Neural progenitor cell (in vitro differentiated cells): ENCODE results near the gene FANCC. TPM values are rescaled to one million over a fixed set of nuclear protein-coding genes. Genes with fewer than 3 reads are reported as not detected.

ENCODE experiments used
- DNase-seq: peaks from one replicate; pipeline ENCODE4 v3.0.0-alpha.2; 2016; ENCODE audit warnings: low spot score
- H2AFZ ChIP-seq: fragments of 200-600 bp; sonication (generic); replicated peaks from 2 replicates; pipeline ENCODE4 v1.6.1; 2016; ENCODE audit warnings: antibody characterized with exemption
- H3F3A ChIP-seq: fragments of 200-600 bp; sonication (generic); 2 replicates; pipeline ENCODE4 v1.6.1; 2016; ENCODE audit warnings: antibody characterized with exemption, low read depth
- H3K27ac ChIP-seq: fragments of 200-600 bp; sonication (generic); 2 replicates; pipeline ENCODE4 v1.5.1; 2016; ENCODE audit warnings: mild to moderate bottlenecking
- H3K27me3 ChIP-seq: fragments of 200-600 bp; sonication (generic); 2 replicates; pipeline ENCODE4 v1.6.1; 2016; ENCODE audit warnings: mild to moderate bottlenecking, moderate library complexity
- H3K36me3 ChIP-seq: fragments of 200-600 bp; sonication (generic); 2 replicates; pipeline ENCODE4 v1.5.1; 2016
- H3K4me1 ChIP-seq: fragments of 200-600 bp; sonication (generic); 2 replicates; pipeline ENCODE4 v1.6.1; 2016; ENCODE audit warnings: mixed run types
- H3K4me2 ChIP-seq: fragments of 200-600 bp; sonication (generic); 2 replicates; pipeline ENCODE4 v1.6.1; 2016
- H3K4me3 ChIP-seq: fragments of 200-600 bp; sonication (generic); 2 replicates; pipeline ENCODE4 v1.5.1; 2016
- H3K79me2 ChIP-seq: fragments of 200-600 bp; sonication (generic); 2 replicates; pipeline ENCODE4 v1.6.1; 2016; ENCODE audit warnings: low read depth
- H3K9ac ChIP-seq: fragments of 200-600 bp; sonication (generic); 2 replicates; pipeline ENCODE4 v1.6.1; 2016
- H3K9me3 ChIP-seq: fragments of 200-600 bp; sonication (generic); 2 replicates; pipeline ENCODE4 v1.5.1; 2016; ENCODE audit warnings: low read depth
- H4K20me1 ChIP-seq: fragments of 200-600 bp; sonication (generic); 2 replicates; pipeline ENCODE4 v1.6.1; 2016; ENCODE audit warnings: low read depth
- H3K27ac Mint-ChIP-seq: 3 replicates; pipeline ENCODE4 v1.8.0; 2021; ENCODE audit warnings: mixed read lengths
- H3K27me3 Mint-ChIP-seq: 2 replicates; pipeline ENCODE4 v1.8.0; 2022; ENCODE audit warnings: low read depth, mild to moderate bottlenecking, inconsistent platforms, moderate library complexity, mixed read lengths; ENCODE audit not compliant: insufficient read depth
- H3K36me3 Mint-ChIP-seq: 3 replicates; pipeline ENCODE4 v1.8.0; 2021; ENCODE audit warnings: mixed read lengths
- H3K4me1 Mint-ChIP-seq: 3 replicates; pipeline ENCODE4 v1.8.0; 2021; ENCODE audit warnings: mixed read lengths
- H3K4me3 Mint-ChIP-seq: 3 replicates; pipeline ENCODE4 v1.8.0; 2021; ENCODE audit warnings: mild to moderate bottlenecking, moderate library complexity, mixed read lengths
- H3K9me3 Mint-ChIP-seq: 3 replicates; pipeline ENCODE4 v1.8.0; 2020; ENCODE audit warnings: mixed read lengths
- CTCF ChIP-seq: fragments of 200-600 bp; sonication (generic); IDR thresholded peaks from 2 replicates; pipeline ENCODE4 v1.5.1; 2017; ENCODE audit warnings: antibody characterized with exemption, mild to moderate bottlenecking
- EZH2 ChIP-seq: fragments of 200-600 bp; sonication (generic); IDR thresholded peaks from 2 replicates; pipeline ENCODE4 v1.6.1; 2017; ENCODE audit warnings: antibody characterized with exemption, mild to moderate bottlenecking, moderate library complexity
- EZH2phosphoT487 ChIP-seq: fragments of 200-600 bp; sonication (generic); IDR thresholded peaks from 2 replicates; pipeline ENCODE4 v1.6.1; 2017; ENCODE audit warnings: antibody characterized with exemption
- total RNA-seq: library from RNA; depleted of rRNA; stranded (reverse); fragments of >200 nt; gene quantifications from 2 replicates; pipeline ENCODE4 v1.2.3, GENCODE V29; 2015; ENCODE audit warnings: low replicate concordance

FANCC gene
- 27.0 and 49.6 TPM in 2 replicates for total RNA-seq

DNA sequence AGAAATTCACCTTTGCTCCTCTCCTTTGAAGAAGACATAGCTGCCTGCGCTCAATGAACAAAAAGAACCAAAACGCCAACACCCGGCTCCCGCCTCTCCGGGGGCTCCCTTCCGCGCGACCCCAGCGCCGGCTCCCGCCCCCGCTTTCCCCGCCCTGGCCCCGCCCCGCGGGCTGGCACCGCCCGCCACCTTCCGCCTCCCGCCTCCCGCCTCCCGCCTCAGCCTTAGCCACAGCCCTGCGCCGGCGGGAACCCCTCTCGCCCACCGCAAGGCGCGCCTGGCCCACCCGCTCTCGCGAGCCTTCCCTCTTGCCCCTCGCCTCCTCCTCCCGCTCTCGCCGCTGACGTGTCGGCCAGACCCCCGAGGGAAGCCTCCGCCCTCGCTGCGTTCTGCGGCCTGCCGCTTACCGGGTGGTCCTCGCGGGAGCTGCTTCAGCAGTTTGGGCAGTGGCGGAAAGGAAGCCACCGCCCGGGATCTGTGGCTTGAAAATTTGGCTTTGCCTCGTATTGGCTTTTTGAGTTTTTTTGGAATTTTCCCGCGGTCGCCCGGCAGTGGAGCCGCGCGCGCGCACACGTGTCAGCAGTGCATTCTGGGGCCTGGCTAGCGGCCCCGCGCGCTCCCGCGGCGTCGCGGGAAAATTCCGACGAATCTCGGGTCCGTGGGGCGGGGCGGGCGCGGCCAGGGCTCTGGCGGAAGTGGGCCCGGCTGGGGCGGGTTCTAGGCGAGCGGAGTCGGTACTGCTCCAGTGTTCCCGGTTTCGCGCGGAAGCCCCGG is at the start of gene FANCC:
Gene FANCC, minus strand, starts transcription at position 591 of the 774 bp plus-strand sequence. CDS start 68,418 bp downstream, outside the sequence.
- Histone ChIP-seq H3K79me2 (peaks cover 41% of the 10 kb centered on the region), H4K20me1 (no peaks in the 10 kb centered on the region), H3K9me3 (no peaks in the 10 kb centered on the region), H3K27ac (peak within 1 kb of the TSS; percentile 99), H2AFZ (peak within 1 kb of the TSS; percentile 98), H3K4me1 (peaks cover 21% of the 10 kb centered on the region), H3F3A (peaks cover 29% of the 10 kb centered on the region), H3K27me3 (no peaks in the 10 kb centered on the region), H3K9ac (peak within 1 kb of the TSS; percentile 70), H3K4me2 (peak within 1 kb of the TSS; percentile 87), H3K36me3 (no peaks in the 10 kb centered on the region), H3K4me3 (peak within 1 kb of the TSS; percentile 73)
- TF ChIP-seq EZH2 = no peak
- TF ChIP-seq CTCF = no peak
- peak; percentile 22 for TF ChIP-seq EZH2phosphoT487
- H3K4me3 Mint-ChIP-seq = peak within 1 kb of the TSS; percentile 90
- peaks cover 4% of the 10 kb centered on the region for H3K9me3 Mint-ChIP-seq
- H3K4me1 Mint-ChIP-seq = peaks cover 32% of the 10 kb centered on the region
- H3K36me3 Mint-ChIP-seq = peaks cover 5% of the 10 kb centered on the region
- peak within 1 kb of the TSS; percentile 93 for H3K27ac Mint-ChIP-seq
- H3K27me3 Mint-ChIP-seq = peaks cover 5% of the 10 kb centered on the region
- DNase-seq = peak; percentile 99

DNA sequence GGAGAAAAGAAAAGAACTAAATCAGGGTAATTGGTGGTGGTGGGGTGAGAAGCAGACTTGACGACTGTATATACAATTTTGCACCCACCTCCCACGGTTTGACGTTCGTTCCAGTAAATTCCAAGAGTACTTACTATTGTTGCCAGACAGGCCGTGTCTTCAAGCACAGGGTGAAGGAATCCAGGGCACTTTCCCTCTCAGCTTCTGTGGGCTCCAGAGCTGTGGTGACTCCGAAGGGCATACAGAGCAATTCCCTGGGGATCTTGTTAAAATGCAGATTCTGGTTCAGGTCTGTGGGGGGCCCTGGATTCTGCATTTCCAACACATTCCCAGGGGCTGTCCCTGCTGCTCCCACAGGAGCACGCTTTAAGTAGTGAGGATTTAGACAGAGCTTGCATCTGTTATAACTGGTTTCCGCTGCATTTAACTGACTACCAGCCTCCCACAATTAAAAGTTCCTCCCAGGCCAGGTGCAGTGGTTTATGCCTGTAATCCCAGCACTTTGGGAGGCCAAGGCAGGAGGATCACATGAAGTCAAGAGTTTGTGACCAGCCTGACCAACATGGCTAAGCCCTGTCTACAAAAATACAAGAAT is 49.3 kb upstream of the FANCC start:
- no peak for TF ChIP-seq CTCF
- TF ChIP-seq EZH2phosphoT487 = no peak
- peaks cover 6% of the 10 kb centered on the region for H3K27me3 Mint-ChIP-seq
- Histone ChIP-seq H3K4me1 (peaks cover 39% of the 10 kb centered on the region), H3K4me3 (no peak overlapping the region), H3K4me2 (no peak overlapping the region), H3K9me3 (no peaks in the 10 kb centered on the region), H3K27ac (peak overlapping the region; percentile 30), H3K36me3 (no peaks in the 10 kb centered on the region), H3K9ac (no peak overlapping the region), H3F3A (peaks cover 13% of the 10 kb centered on the region), H3K79me2 (no peaks in the 10 kb centered on the region), H4K20me1 (no peaks in the 10 kb centered on the region), H2AFZ (no peak overlapping the region), H3K27me3 (no peaks in the 10 kb centered on the region)
- peaks cover 9% of the 10 kb centered on the region for H3K9me3 Mint-ChIP-seq
- no peaks in the 10 kb centered on the region for H3K36me3 Mint-ChIP-seq
- DNase-seq = peak; percentile 36
- no peak overlapping the region for H3K27ac Mint-ChIP-seq
- H3K4me1 Mint-ChIP-seq = peaks cover 31% of the 10 kb centered on the region
- H3K4me3 Mint-ChIP-seq = no peak overlapping the region

GRCh38 chr9:95365766-95366165 is 48.3 kb upstream of the FANCC start:
- Histone ChIP-seq H4K20me1 (no peaks in the 10 kb centered on the region), H2AFZ (no peak overlapping the region), H3K36me3 (no peaks in the 10 kb centered on the region), H3K4me1 (peaks cover 44% of the 10 kb centered on the region), H3F3A (peaks cover 21% of the 10 kb centered on the region), H3K4me3 (no peak overlapping the region), H3K9ac (no peak overlapping the region), H3K79me2 (no peaks in the 10 kb centered on the region), H3K9me3 (no peaks in the 10 kb centered on the region), H3K4me2 (peak overlapping the region; percentile 36), H3K27ac (no peak overlapping the region), H3K27me3 (no peaks in the 10 kb centered on the region)
- H3K36me3 Mint-ChIP-seq = no peaks in the 10 kb centered on the region
- TF ChIP-seq EZH2phosphoT487 = no peak
- TF ChIP-seq EZH2 = no peak
- TF ChIP-seq CTCF = no peak
- H3K4me1 Mint-ChIP-seq = peaks cover 36% of the 10 kb centered on the region
- no peak overlapping the region for H3K27ac Mint-ChIP-seq
- DNase-seq = no peak
- peaks cover 6% of the 10 kb centered on the region for H3K27me3 Mint-ChIP-seq
- peaks cover 9% of the 10 kb centered on the region for H3K9me3 Mint-ChIP-seq
- no peak overlapping the region for H3K4me3 Mint-ChIP-seq
